ENCODE results near the gene BAZ1B.
"Not testable (repeated sequence)": the region's sequence is repeated elsewhere in the genome, so short reads cannot be mapped to it uniquely, and the experiment has no call there.

The BAZ1B gene

DNA sequence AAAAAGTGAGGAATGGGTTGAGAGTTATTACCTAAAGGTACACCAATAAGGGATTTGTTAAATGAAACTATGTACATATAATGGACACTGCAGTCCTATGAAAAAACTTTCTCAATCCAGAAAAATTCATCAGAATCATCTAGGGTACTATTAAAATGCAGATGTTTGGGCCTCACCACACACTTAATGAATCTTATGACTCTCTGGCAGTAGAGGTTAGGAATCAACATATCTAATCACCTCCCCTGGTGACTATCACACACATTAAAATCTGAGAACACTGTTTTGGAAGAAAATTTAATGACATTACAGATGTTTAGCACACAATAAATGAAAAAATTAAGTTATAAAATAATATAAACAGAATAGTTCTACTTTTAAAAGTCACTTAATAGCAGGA lies 32.1 kb downstream of the BAZ1B start:
- TF ChIP-seq, protein P1, sequence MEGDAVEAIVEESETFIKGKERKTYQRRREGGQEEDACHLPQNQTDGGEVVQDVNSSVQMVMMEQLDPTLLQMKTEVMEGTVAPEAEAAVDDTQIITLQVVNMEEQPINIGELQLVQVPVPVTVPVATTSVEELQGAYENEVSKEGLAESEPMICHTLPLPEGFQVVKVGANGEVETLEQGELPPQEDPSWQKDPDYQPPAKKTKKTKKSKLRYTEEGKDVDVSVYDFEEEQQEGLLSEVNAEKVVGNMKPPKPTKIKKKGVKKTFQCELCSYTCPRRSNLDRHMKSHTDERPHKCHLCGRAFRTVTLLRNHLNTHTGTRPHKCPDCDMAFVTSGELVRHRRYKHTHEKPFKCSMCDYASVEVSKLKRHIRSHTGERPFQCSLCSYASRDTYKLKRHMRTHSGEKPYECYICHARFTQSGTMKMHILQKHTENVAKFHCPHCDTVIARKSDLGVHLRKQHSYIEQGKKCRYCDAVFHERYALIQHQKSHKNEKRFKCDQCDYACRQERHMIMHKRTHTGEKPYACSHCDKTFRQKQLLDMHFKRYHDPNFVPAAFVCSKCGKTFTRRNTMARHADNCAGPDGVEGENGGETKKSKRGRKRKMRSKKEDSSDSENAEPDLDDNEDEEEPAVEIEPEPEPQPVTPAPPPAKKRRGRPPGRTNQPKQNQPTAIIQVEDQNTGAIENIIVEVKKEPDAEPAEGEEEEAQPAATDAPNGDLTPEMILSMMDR (IDR thresholded peaks at IDR 0.05; ENCODE audit: low read depth, low read length), result no peak

DNA sequence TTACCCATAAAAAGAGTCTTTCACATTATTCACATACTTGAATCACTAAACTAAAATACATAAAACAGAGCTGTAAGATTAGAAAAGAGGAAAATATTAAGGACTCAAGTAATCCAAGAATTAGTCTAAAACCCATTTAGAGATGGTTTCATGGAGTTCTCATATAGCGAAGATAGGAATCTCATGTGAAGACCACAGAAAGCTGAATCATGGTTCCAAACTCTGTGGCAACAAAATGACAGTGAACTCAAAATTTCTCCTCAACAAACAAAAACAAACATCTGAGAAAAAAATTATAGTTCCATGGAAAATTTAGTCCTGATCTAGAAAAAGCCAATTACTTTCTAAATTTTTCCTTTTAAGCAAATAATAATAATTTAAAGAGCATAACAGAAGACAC lies 34.6 kb downstream of the BAZ1B start:
- no peak overlapping the region for H3K4me3 ChIP-seq (ENCODE audit: low read depth, low read length)
- TF ChIP-seq, protein P1 (IDR thresholded peaks at IDR 0.05; ENCODE audit: low read depth, low read length), result no peak

More for the DNA sequence above, 32.1 kb downstream of the BAZ1B start:
- no peak overlapping the region for H3K4me3 ChIP-seq (ENCODE audit: low read depth, low read length)

DNA sequence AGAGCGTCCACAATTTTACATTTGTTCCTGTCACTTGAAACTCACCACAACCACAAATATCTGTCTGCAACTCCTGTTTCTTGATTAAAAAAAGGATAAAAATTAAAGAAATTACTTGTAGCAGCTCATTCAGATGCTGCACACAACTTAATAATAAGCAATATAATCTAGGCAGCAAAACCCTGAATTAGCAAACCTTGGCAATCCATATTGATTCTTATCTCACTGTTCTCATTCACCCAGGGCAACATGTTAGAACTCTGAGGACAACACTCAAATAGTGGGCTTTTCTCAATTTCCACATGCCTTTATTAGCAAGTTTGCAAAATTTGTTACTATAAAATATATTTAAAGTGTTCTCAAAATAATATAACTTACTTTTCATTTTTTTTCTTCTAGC lies 38.9 kb downstream of the BAZ1B start:
- TF ChIP-seq, protein P1 (IDR thresholded peaks at IDR 0.05; ENCODE audit: low read depth, low read length), result no peak
- no peak overlapping the region for H3K4me3 ChIP-seq (ENCODE audit: low read depth, low read length)

DNA sequence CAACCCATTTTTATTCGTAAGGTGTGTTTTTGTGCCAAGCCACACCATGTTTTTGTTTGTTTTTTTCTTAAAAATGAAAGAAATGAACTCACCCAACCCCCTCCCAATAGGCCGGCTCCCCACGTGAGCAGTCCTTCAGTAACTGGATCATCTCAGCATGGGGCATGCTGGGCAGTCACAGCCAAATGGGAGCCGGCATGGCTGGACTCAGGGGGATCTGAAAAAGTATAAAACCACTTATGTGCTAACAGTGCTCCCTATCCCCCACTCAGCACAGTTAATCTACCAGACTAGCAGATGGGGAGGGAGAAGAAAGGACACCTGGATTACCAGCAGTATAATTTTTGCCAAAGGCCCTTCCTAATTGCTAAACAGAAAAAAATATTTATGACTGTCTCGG lies 39.3 kb downstream of the BAZ1B start:
- TF ChIP-seq, protein P1 (IDR thresholded peaks at IDR 0.05; ENCODE audit: low read depth, low read length), result no peak
- no peak overlapping the region for H3K4me3 ChIP-seq (ENCODE audit: low read depth, low read length)

DNA sequence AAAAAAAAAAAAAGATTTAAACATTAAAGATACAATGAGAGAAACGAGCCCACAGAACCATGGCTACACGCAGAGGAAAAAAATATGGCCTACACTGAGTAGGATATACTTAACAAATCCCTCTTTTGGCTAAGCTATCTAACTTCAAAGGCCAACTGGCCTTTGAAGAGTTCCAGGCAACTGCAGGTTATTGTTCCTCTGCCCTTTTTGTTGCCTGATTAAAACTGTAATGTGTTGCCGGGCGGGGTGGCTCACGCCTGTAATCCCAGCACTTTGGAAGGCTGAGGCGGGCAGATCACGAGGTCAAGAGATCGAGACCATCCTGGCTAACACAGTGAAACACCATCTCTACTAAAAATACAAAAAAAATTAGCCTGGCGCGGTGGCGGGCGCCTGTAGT lies 40.6 kb downstream of the BAZ1B start:
- not testable (repeated sequence) for H3K4me3 ChIP-seq (ENCODE audit: low read depth, low read length)

DNA sequence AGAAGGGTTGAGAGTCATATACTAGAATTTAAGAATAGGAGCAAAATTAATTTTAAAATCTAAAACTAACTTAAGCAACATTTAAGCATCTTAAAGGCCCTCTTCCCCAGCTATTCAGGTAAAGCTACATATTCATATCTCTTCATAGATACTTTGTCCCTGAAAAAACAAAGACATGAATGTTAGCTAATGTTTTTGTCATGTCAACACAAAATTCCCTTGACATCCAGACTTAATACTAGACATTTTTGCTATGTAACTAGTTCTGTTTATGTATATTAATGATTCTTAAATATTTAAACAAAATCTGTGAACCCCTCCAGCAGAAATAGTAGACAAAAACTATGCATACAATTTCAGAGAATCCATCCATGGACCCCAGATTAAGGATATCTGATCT lies 43.5 kb downstream of the BAZ1B start:
- TF ChIP-seq, protein P1 (IDR thresholded peaks at IDR 0.05; ENCODE audit: low read depth, low read length), result no peak
- H3K4me3 ChIP-seq (ENCODE audit: low read depth, low read length), result no peak overlapping the region

DNA sequence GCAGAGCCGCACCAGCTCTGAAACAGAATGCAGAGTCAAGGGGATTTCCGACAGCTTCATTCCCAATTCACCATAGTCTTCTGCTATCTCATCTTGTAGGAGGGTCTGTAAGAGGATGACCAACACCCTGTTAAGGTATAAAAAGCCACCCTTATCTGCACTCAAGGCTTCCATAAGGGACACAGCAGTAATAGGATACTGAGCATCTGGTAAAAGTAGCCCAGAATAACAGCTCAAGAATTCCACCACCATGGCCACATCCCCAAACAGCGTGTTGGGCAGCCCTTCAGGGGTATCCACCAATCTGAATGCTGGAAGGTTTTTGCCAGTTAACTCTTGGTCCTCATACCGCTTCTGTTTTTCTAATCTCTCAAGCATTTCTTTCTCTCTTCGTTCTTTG lies 44.7 kb downstream of the BAZ1B start:
- TF ChIP-seq, protein P1 (IDR thresholded peaks at IDR 0.05; ENCODE audit: low read depth, low read length), result no peak
- H3K4me3 ChIP-seq (ENCODE audit: low read depth, low read length), result no peak overlapping the region

DNA sequence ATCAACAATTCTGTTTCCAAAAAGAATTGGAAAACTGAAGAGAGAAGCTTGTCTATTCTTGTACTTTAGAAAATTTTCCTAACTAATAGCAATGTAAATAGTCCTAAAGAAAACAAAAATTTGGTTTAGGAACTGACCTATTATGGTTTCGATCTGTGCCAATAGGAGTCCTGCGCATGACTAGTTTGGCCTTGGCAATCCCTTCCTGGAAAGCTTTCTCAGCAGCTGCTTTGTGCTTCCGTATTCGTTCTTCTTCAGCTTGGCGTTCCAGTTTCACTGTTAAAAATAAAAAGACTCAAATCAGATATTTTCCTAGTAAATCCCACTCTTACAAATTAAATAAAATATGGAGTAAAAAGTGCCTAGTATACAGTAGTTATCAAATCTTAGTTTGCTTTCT lies 51.9 kb downstream of the BAZ1B start:
- TF ChIP-seq, protein P1 (IDR thresholded peaks at IDR 0.05; ENCODE audit: low read depth, low read length), result no peak

DNA sequence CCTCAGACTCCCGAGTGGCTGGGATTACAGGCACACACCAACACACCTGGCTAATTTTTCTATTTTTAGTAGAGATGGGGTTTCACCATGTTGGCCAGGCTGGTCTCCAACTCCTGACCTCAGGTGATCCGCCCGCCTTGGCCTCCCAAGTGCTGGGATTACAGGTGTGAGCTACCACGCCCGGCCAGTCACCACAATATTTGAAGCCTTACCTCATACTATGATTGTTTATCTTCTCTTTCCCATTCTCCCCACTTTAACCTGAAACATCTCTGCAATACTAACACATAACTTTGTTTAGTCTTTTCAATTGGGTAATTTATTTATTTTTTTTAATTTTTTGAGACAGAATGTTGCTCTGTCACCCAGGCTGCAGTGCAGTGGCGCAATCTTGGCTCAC lies 55.0 kb downstream of the BAZ1B start:
- H3K4me3 ChIP-seq (ENCODE audit: low read depth, low read length), result not testable (repeated sequence)

More for the DNA sequence above, 51.9 kb downstream of the BAZ1B start:
- H3K4me3 ChIP-seq (ENCODE audit: low read depth, low read length), result no peak overlapping the region
